Measurements from ENCODE around the gene GPANK1. TPM values are rescaled to one million over a fixed set of nuclear protein-coding genes. Genes with fewer than 3 reads are reported as not detected.

GPANK1 gene
- total and polyA plus RNA-seq, 9 of the 15 experiments (the other 6 are each of a cell fraction or from before 2014, with no cell fraction given), result 32.2 to 111 (median 46.3) TPM

DNA sequence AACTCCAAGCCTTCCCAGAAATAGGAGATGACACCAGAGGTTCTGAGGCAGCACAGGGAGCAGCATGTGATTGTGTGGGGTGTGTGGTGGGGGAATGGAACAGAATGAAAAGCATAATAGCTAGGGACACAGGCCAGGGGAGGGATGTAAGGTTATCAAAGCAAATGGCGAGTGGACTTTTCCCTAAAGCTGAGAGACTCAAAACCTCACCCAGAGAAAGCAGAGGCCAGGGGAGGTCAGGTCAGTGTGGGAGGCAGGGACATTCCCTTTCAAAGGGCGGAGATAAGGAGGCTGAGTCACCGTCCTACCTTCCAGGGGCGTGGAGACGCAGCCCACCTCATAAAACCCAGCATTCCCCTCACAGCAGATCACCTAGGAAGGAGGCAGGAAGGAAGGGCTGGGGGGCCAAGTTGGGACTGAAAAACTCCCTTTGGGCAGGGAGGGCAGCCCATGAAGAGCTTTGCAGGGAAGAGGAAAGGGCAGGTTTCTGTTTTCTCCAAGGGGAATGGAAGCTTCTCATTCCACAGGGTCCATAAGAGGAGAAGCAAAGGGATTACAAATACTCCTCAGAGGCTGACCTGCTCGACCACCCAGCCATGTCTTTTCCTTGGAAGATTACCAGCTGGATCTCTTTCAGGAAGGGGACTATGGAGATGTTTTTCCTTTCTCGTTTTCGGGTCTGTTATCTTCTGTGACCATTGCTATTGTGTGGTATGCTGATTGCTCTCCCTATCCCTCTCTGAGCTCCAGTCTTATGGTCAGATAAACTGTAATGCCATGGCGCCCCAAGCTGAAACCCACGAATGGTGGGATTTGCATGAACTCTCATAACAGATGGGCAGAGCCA is 25.7 kb upstream of the GPANK1 start (continued):
- TF ChIP-seq MGA (IDR thresholded peaks at IDR 0.05) (no peak), ATF2 (CRISPR knock-in tag; IDR thresholded peaks at IDR 0.05) (no peak), ZNF184 (CRISPR knock-in tag; IDR thresholded peaks at IDR 0.05) (no peak), ZNF589 (CRISPR knock-in tag; IDR thresholded peaks at IDR 0.05; ENCODE audit: low read depth) (peak; percentile 81; the same call in 1 of the 2 replicates), ZSCAN32 (CRISPR knock-in tag; IDR thresholded peaks at IDR 0.05) (no peak), TAF9B (IDR thresholded peaks at IDR 0.05; ENCODE audit: partially characterized antibody) (no peak), CHD2 (IDR thresholded peaks at IDR 0.05; ENCODE audit: low read depth, low read length) (peak; percentile 51; the same call in 1 of the 2 replicates), RFX7 (CRISPR knock-in tag; IDR thresholded peaks at IDR 0.05) (no peak), ZNF699 (CRISPR knock-in tag; IDR thresholded peaks at IDR 0.05; ENCODE audit: insufficient replicate concordance) (no peak), TBL1XR1 (IDR thresholded peaks at IDR 0.05; ENCODE audit: low read length in 2 of 2) (peak in 1 of 2 experiments; percentile 92; a peak in 3 of 4 replicates), ZFP91 (CRISPR knock-in tag; IDR thresholded peaks at IDR 0.05) (no peak), HIVEP1 (CRISPR knock-in tag; IDR thresholded peaks at IDR 0.05) (0 out of 2 replicates have a peak, but pooled peaks have one; percentile 48), ZNF134 (CRISPR knock-in tag; conservative IDR thresholded peaks at IDR 0.05) (no peak)
